Panc1 (cell line): ENCODE measurements around the gene AKAP13.

ENCODE experiments used
- CTCF ChIP-seq: fragments of 450-650 bp; IDR thresholded peaks from 2 replicates; pipeline ENCODE4 v1.5.1; 2017; ENCODE audit warnings: mild to moderate bottlenecking
- POLR2AphosphoS5 ChIP-seq: IDR thresholded peaks from 2 replicates; pipeline ENCODE4 v1.6.1; 2012; ENCODE audit warnings: mild to moderate bottlenecking, low read depth, low read length, moderate library complexity
- REST ChIP-seq, 2 experiments: IDR thresholded peaks; 2 replicates each; pipeline ENCODE4 v1.6.1; 2011 to 2012; ENCODE audit warnings: low read depth in 2 of 2, control low read depth in 1 of 2, low read length in 1 of 2, mild to moderate bottlenecking in 1 of 2, moderate library complexity in 1 of 2; ENCODE audit not compliant: insufficient read depth in 1 of 2
- SIN3A ChIP-seq: IDR thresholded peaks from 2 replicates; pipeline ENCODE4 v1.6.1; 2012; ENCODE audit warnings: low read depth, mild to moderate bottlenecking, low read length, moderate library complexity, borderline replicate concordance; ENCODE audit not compliant: insufficient read depth

GRCh38 chr15:85771271-85771670, 390.9 kb downstream of the AKAP13 start:
- TF ChIP-seq CTCF (no peak), POLR2AphosphoS5 (no peak), REST (IDR thresholded peaks at IDR 0.05; ENCODE audit: insufficient read depth in 1 of 2, low read depth in 2 of 2, low read length in 1 of 2) (no peak), SIN3A (no peak)
